Activated CD4-positive, alpha-beta T cell treated with anti-CD3 and anti-CD28 coated beads, Interleukin-2, amount 50 U/mL, for 4 hours (primary cell): ENCODE results near the gene EPGN.

Experiments
- DNase-seq, 2 experiments: peaks; one replicate each; pipeline ENCODE4 v3.0.0-alpha.2; 2020

Gene EPGN

GRCh38 chr4:74344031-74344430 is 35.8 kb downstream of the EPGN start:
- no peak for DNase-seq

- no peak for DNase-seq
Observed at GRCh38 chr4:74353858-74354257, 45.6 kb downstream of the EPGN start.

GRCh38 chr4:74357965-74358364 is 49.7 kb downstream of the EPGN start:
- no peak for DNase-seq

GRCh38 chr4:74361671-74362070 is 53.4 kb downstream of the EPGN start:
- DNase-seq = no peak

GRCh38 chr4:74362347-74362746 is 54.1 kb downstream of the EPGN start:
- DNase-seq = no peak

- DNase-seq = no peak
Observed at GRCh38 chr4:74364256-74364651, 56.0 kb downstream of the EPGN start.

- DNase-seq = no peak
Observed at GRCh38 chr4:74364652-74365491, 56.6 kb downstream of the EPGN start, which contains the start of gene EREG. EREG (plus strand) TSS chr4:74365145; CDS start chr4:74365309, 164 bp downstream.

- no peak for DNase-seq
Observed at GRCh38 chr4:74365761-74366160, 57.5 kb downstream of the EPGN start.
